GM18520 (cell line): Measurements from ENCODE around the gene MTPN.

Source experiments
- ATAC-seq: cut with Tn5 transposase; IDR thresholded peaks from one replicate; pipeline ENCODE4 v1.9.1; 2021; ENCODE audit not compliant: unreplicated experiment

MTPN gene

GRCh38 chr7:135929249-135929648, 47.9 kb downstream of the MTPN start:
- no peak for ATAC-seq

GRCh38 chr7:135928136-135928535, 49.0 kb downstream of the MTPN start:
- ATAC-seq, result no peak

GRCh38 chr7:135925210-135925609, 51.9 kb downstream of the MTPN start:
- no peak for ATAC-seq

GRCh38 chr7:135924302-135924701, 52.9 kb downstream of the MTPN start:
- no peak for ATAC-seq

- ATAC-seq, result no peak
Observed at GRCh38 chr7:135922263-135922662, 54.9 kb downstream of the MTPN start.

- ATAC-seq, result no peak
Observed at GRCh38 chr7:135920478-135920877, 56.7 kb downstream of the MTPN start.

- no peak for ATAC-seq
Observed at GRCh38 chr7:135919071-135919841, 57.9 kb downstream of the MTPN start.

GRCh38 chr7:135918134-135918533, 59.0 kb downstream of the MTPN start:
- ATAC-seq, result no peak

GRCh38 chr7:135917721-135918120, 59.4 kb downstream of the MTPN start:
- ATAC-seq, result no peak

GRCh38 chr7:135914346-135914745, 62.8 kb downstream of the MTPN start:
- no peak for ATAC-seq

GRCh38 chr7:135913404-135913803, 63.8 kb downstream of the MTPN start:
- no peak for ATAC-seq

- no peak for ATAC-seq
Observed at GRCh38 chr7:135911099-135911498, 66.1 kb downstream of the MTPN start.

- ATAC-seq, result no peak
Observed at GRCh38 chr7:135910393-135911036, 66.6 kb downstream of the MTPN start.

- no peak for ATAC-seq
Observed at GRCh38 chr7:135905858-135906257, 71.3 kb downstream of the MTPN start.

- ATAC-seq, result no peak
Observed at GRCh38 chr7:135905355-135905754, 71.8 kb downstream of the MTPN start.

GRCh38 chr7:135904282-135904681, 72.9 kb downstream of the MTPN start:
- ATAC-seq, result no peak

GRCh38 chr7:135901585-135902540, 75.3 kb downstream of the MTPN start:
- ATAC-seq, result no peak

GRCh38 chr7:135900065-135900546, 77.1 kb downstream of the MTPN start:
- no peak for ATAC-seq

- ATAC-seq, result no peak
Observed at GRCh38 chr7:135899458-135900064, 77.6 kb downstream of the MTPN start.

- no peak for ATAC-seq
Observed at GRCh38 chr7:135898226-135898625, 78.9 kb downstream of the MTPN start.

- ATAC-seq, result no peak
Observed at GRCh38 chr7:135894816-135895215, 82.3 kb downstream of the MTPN start.
